Middle frontal gyrus (tissue), 1 donor: ENCODE data around the gene CBLL1.

Source experiments
- DNase-seq: peaks from one replicate; pipeline ENCODE4 v3.0.0-alpha.2; 2015; ENCODE audit warnings: low spot score; ENCODE audit errors: extremely low spot score

Gene CBLL1

GRCh38 chr7:107810626-107811025, 66.7 kb downstream of the CBLL1 start:
- no peak for DNase-seq
